KMS-11 (cell line): ENCODE results near the gene GABPB2.

Experiments used
- H2AFZ ChIP-seq: fragments of 200-600 bp; sonication (generic); 2 replicates; pipeline ENCODE4 v1.6.1; 2016; ENCODE audit warnings: antibody characterized with exemption, mixed run types, low read depth
- H3K27ac ChIP-seq: fragments of 200-600 bp; sonication (generic); 2 replicates; pipeline ENCODE4 v1.6.1; 2016; ENCODE audit warnings: mild to moderate bottlenecking, mixed run types
- H3K27me3 ChIP-seq: fragments of 200-600 bp; sonication (generic); 2 replicates; pipeline ENCODE4 v1.6.1; 2017; ENCODE audit warnings: mild to moderate bottlenecking, low read depth, mixed run types, moderate library complexity; ENCODE audit not compliant: insufficient read depth
- H3K36me3 ChIP-seq: fragments of 200-600 bp; sonication (generic); 2 replicates; pipeline ENCODE4 v1.6.1; 2017; ENCODE audit warnings: mild to moderate bottlenecking, mixed run types; ENCODE audit not compliant: insufficient read depth
- H3K4me1 ChIP-seq: fragments of 200-600 bp; sonication (generic); 2 replicates; pipeline ENCODE4 v1.6.1; 2016; ENCODE audit warnings: mild to moderate bottlenecking, low read depth, mixed run types; ENCODE audit not compliant: poor library complexity, severe bottlenecking
- H3K4me2 ChIP-seq: fragments of 200-600 bp; sonication (generic); 2 replicates; pipeline ENCODE4 v1.7.0; 2016; ENCODE audit warnings: mild to moderate bottlenecking, mixed run types
- H3K4me3 ChIP-seq: fragments of 200-600 bp; sonication (generic); IDR thresholded peaks from 2 replicates; pipeline ENCODE4 v1.6.1; 2017; ENCODE audit warnings: low read depth, low read length, mixed read lengths; ENCODE audit not compliant: insufficient read depth
- H3K79me2 ChIP-seq: fragments of 200-600 bp; sonication (generic); 2 replicates; pipeline ENCODE4 v1.6.1; 2016; ENCODE audit warnings: low read depth, mixed run types; ENCODE audit not compliant: insufficient read depth
- H3K9ac ChIP-seq: fragments of 200-600 bp; sonication (generic); 2 replicates; pipeline ENCODE4 v1.6.1; 2016; ENCODE audit warnings: mild to moderate bottlenecking, mixed run types
- H4K20me1 ChIP-seq: fragments of 200-600 bp; sonication (generic); 2 replicates; pipeline ENCODE4 v1.6.1; 2016; ENCODE audit warnings: mild to moderate bottlenecking, mixed run types; ENCODE audit not compliant: insufficient read depth
- CTCF ChIP-seq: fragments of 200-600 bp; sonication (generic); conservative IDR thresholded peaks from 2 replicates; pipeline ENCODE4 v1.6.1; 2017; ENCODE audit warnings: low read depth, mild to moderate bottlenecking, antibody characterized with exemption, low read length, moderate library complexity, mixed read lengths

The GABPB2 gene

DNA sequence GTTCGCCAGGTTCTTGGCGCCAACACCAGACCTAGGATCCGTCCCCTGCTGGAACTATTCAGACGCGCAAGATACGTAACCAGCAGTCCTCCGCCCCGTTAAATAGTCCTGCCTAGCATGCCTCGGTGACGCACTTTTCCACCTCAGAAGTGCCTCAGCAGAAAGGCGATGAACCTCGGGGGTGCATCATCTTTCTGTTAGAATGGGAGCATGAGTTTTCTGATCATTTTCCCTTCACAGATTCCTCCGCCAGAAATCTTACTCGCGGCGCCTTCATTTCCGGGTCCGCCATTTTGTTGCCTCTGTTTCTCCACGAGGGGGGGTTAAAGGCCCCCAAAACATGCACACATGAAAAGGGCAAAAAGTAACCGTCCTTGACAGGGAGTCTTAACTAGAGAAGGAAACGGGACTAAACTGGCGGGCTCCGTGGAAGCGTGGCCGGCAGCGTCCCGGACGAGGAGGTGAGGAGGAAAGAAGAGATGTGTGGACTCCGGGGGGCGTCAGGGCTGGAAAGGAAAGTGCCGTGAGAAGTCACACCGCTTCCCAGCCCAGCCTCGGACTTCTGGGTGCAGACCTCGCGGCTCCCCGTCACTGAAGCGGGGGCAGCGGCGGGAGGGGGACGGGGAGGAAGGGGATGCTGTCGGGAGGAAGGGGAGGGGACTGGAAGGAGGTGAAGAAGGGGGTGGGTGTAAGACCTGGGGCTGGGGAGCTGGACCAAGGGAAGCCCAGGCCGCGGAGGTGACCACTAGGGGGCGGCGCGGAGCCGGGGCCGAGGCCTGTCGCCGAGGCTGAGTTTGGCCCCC, at the start of gene GABPB2:
Gene GABPB2, plus strand, starts transcription at position 288 of the 803 bp plus-strand sequence. CDS start 17,429 bp downstream, outside the sequence.
- Histone ChIP-seq H4K20me1 (no peaks in the 10 kb centered on the region), H3K4me1 (peaks cover 19% of the 10 kb centered on the region), H2AFZ (peak within 1 kb of the TSS; percentile 98), H3K27ac (peak within 1 kb of the TSS; percentile 92), H3K9ac (peak within 1 kb of the TSS; percentile 96), H3K36me3 (no peaks in the 10 kb centered on the region), H3K27me3 (no peaks in the 10 kb centered on the region), H3K4me2 (peak within 1 kb of the TSS; percentile 58), H3K4me3 (peak within 1 kb of the TSS; percentile 99), H3K79me2 (peaks cover 12% of the 10 kb centered on the region)
- TF ChIP-seq CTCF = peak; percentile 99

GRCh38 chr1:151024540-151025146, 45.9 kb upstream of the GABPB2 start:
- Histone ChIP-seq H3K4me1 (no peaks in the 10 kb centered on the region), H3K79me2 (no peaks in the 10 kb centered on the region), H3K9ac (no peak overlapping the region), H2AFZ (no peak overlapping the region), H3K27ac (no peak overlapping the region), H4K20me1 (no peaks in the 10 kb centered on the region), H3K36me3 (no peaks in the 10 kb centered on the region), H3K4me3 (no peak overlapping the region), H3K4me2 (no peak overlapping the region), H3K27me3 (no peaks in the 10 kb centered on the region)
- peak; percentile 99 for TF ChIP-seq CTCF

- H3K79me2 ChIP-seq = no peaks in the 10 kb centered on the region
- H4K20me1 ChIP-seq = no peaks in the 10 kb centered on the region
- H3K27ac ChIP-seq = no peak overlapping the region
- no peaks in the 10 kb centered on the region for H3K4me1 ChIP-seq
- H3K4me3 ChIP-seq = no peak overlapping the region
- no peaks in the 10 kb centered on the region for H3K36me3 ChIP-seq
- H3K4me2 ChIP-seq = no peak overlapping the region
- no peak overlapping the region for H3K9ac ChIP-seq
- H3K27me3 ChIP-seq = no peaks in the 10 kb centered on the region
- H2AFZ ChIP-seq = no peak overlapping the region
- TF ChIP-seq CTCF = no peak
Observed at GRCh38 chr1:151026460-151026859, 44.1 kb upstream of the GABPB2 start.

- H3K4me3 ChIP-seq = no peak overlapping the region
- no peak for TF ChIP-seq CTCF
- H3K4me1 ChIP-seq = no peaks in the 10 kb centered on the region
- no peak overlapping the region for H2AFZ ChIP-seq
- no peaks in the 10 kb centered on the region for H3K27me3 ChIP-seq
- no peaks in the 10 kb centered on the region for H3K36me3 ChIP-seq
- H3K79me2 ChIP-seq = no peaks in the 10 kb centered on the region
- no peak overlapping the region for H3K9ac ChIP-seq
- no peak overlapping the region for H3K4me2 ChIP-seq
- no peaks in the 10 kb centered on the region for H4K20me1 ChIP-seq
- no peak overlapping the region for H3K27ac ChIP-seq
Observed at GRCh38 chr1:151032164-151032563, 38.4 kb upstream of the GABPB2 start.
